AG04450 (cell line): ENCODE data around the gene EFEMP1. TPM values are rescaled to one million over a fixed set of nuclear protein-coding genes. Genes with fewer than 3 reads are reported as not detected.

Experiments used
- CTCF ChIA-PET: fragments of 300-600, 350-600 bp; formaldehyde crosslinking; extraction: SDS; loops from one replicate; lab custom pipeline; 2022; ENCODE audit warnings: antibody characterized with exemption, inconsistent platforms; lab: Charles Lee
- POLR2A ChIA-PET: fragments of 350-600 bp; formaldehyde crosslinking; extraction: SDS; loops from one replicate; lab custom pipeline; 2021; ENCODE audit warnings: antibody characterized with exemption, inconsistent platforms; lab: Yijun Ruan, JAX
- DNase-seq: peaks from one replicate; pipeline ENCODE4 v3.0.0-alpha.2; 2011; ENCODE audit warnings: low read depth, low spot score
- H3K27ac ChIP-seq: one replicate; pipeline ENCODE4 v1.5.1; 2012; ENCODE audit warnings: low read depth, low read length, control low read depth
- H3K27me3 ChIP-seq: one replicate; pipeline ENCODE4 v1.6.0; 2012; ENCODE audit warnings: low read length; ENCODE audit not compliant: control insufficient read depth, insufficient read depth
- H3K4me3 ChIP-seq: 2 replicates; pipeline ENCODE4 v1.5.1; 2011; ENCODE audit warnings: mild to moderate bottlenecking, low read depth, low read length, control low read depth
- H3K9me3 ChIP-seq: 2 replicates; pipeline ENCODE4 v1.5.1; 2012; ENCODE audit warnings: low read length; ENCODE audit not compliant: control insufficient read depth, insufficient read depth
- CTCF ChIP-seq: IDR thresholded peaks from 2 replicates; pipeline ENCODE4 v1.5.1; 2011; ENCODE audit warnings: low read depth, low read length, control low read depth, inconsistent platforms
- polyA plus RNA-seq: library from polyadenylated mRNA; depleted of rRNA; stranded (reverse); fragments of >200 nt; gene quantifications from 2 replicates; pipeline ENCODE4 v1.2.3, GENCODE V29; 2011

Gene EFEMP1
- polyA plus RNA-seq, 1 experiment, result 423 TPM

- H3K4me3 ChIP-seq, result no peak overlapping the region
- no peaks in the 10 kb centered on the region for H3K9me3 ChIP-seq
- H3K27me3 ChIP-seq, result no peaks in the 10 kb centered on the region
- ChIA-PET CTCF (interaction anchor here (0.6 to 1.7 kb wide), 5 partner anchors 11 to 239 kb away, joined by 3 to 5 read pairs (median 3); no protein-coding TSS in a partner anchor), POLR2A (no interaction called here)
- TF ChIP-seq CTCF, result no peak
- H3K27ac ChIP-seq, result no peak overlapping the region
- no peak for DNase-seq
Observed at GRCh38 chr2:55957142-55957541, 33.6 kb upstream of the EFEMP1 start.

DNA sequence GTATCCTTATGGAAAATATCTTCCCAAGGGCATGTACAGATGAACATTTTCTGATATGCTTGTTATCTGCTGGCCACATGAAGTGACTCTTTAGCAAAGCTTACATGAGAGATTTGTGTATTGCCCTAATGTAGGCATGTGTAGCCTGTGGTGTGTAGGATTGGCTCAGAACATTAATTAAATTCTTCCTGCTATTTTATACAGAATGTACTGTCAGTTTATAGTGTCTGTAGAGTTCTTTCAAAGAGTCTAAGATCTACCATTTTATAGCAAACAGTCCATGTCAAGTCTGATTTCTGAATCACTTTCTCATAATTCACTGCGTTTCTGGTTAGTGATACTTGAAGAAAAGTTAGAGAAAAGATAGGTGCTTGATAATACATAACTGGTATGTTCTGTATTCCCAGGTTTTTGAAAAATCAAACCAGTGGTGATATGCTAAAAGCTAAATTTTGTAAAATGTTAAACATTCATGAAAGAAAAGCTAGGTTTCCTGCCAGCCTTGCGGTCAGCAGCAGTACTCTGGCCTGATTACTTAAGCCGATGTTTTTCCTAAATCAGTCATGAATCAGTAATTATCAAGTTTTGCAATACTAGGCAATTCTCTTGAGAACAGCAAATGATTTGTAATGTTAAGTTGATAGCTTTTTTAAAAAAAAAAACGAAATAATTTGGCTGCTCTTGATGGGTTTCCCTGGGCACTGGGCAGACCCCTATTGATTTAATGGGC is 30.9 kb upstream of the EFEMP1 start:
- CTCF ChIA-PET, result interaction anchor here (1.1 to 1.5 kb wide), 2 partner anchors 183 to 236 kb away, joined by 3 to 7 read pairs; no protein-coding TSS in a partner anchor
- H3K4me3 ChIP-seq, result no peak overlapping the region

DNA sequence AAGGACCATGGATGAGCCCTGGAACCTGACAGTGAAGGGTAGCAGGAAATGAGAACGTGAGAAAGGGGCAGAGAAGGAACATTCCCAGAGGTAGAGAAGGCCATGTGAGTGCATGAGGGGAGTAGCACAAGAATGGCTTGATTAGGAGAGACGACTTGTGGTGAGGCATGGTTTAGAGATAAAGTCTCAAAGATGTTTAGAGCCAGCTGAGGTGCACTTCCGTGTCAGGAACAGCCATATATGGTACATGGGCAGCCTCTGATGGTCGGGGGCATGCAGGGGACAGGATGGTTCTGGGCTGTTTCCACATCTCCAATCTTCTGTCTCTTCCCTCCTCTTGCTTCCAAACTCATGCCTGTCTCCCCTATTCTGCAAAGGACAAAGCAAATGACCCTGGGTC is 28.8 kb upstream of the EFEMP1 start:
- TF ChIP-seq CTCF, result no peak
- H3K4me3 ChIP-seq, result no peak overlapping the region
- ChIA-PET POLR2A (no interaction called here), CTCF (no interaction called here)
- DNase-seq, result no peak
- H3K27me3 ChIP-seq, result no peaks in the 10 kb centered on the region
- no peak overlapping the region for H3K27ac ChIP-seq
- H3K9me3 ChIP-seq, result no peaks in the 10 kb centered on the region

More for the DNA sequence above, 30.9 kb upstream of the EFEMP1 start:
- Histone ChIP-seq H3K9me3 (no peaks in the 10 kb centered on the region), H3K27me3 (no peaks in the 10 kb centered on the region), H3K27ac (no peak overlapping the region)
- TF ChIP-seq CTCF, result no peak
- POLR2A ChIA-PET, result no interaction called here
- peak; percentile 8 for DNase-seq

DNA sequence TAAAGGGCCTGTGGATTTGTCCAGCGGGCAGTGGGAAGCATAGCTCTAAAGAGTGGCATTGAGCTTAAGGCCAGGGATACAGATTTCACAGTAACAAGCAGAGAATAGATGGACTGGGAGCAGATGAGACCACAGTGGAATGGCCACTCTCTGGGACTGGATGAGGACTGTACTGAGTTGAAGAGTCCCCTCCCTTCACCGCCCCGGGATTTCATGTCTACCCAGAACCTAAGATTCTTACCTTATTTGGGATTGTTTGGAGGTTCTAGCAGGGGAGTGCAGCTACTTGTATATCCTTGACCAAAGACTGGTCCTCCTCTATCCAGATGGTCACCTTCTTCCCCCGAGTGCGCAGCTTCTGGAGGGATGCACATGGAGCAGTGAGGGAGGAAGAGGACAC is 28.0 kb upstream of the EFEMP1 start:
- DNase-seq, result no peak
- Histone ChIP-seq H3K9me3 (no peaks in the 10 kb centered on the region), H3K4me3 (no peak overlapping the region), H3K27ac (no peak overlapping the region), H3K27me3 (no peaks in the 10 kb centered on the region)
- ChIA-PET POLR2A (no interaction called here), CTCF (no interaction called here)
- TF ChIP-seq CTCF, result no peak

- Histone ChIP-seq H3K27me3 (no peaks in the 10 kb centered on the region), H3K4me3 (no peak overlapping the region), H3K9me3 (no peaks in the 10 kb centered on the region), H3K27ac (no peak overlapping the region)
- no peak for DNase-seq
- ChIA-PET CTCF (interaction anchor here (3.3 kb wide), 1 partner anchor 11 kb away, joined by 30 read pairs; no protein-coding TSS in a partner anchor), POLR2A (interaction anchor here (0.6 kb wide), 1 partner anchor 1289 kb away, joined by 6 read pairs; no protein-coding TSS in a partner anchor)
- TF ChIP-seq CTCF, result no peak
Observed at GRCh38 chr2:55949613-55950012, 26.0 kb upstream of the EFEMP1 start.
